SK-N-SH (cell line): ENCODE results near the gene LTBP2. TPM values are rescaled to one million over a fixed set of nuclear protein-coding genes. Genes with fewer than 3 reads are reported as not detected.

Experiments used
- CTCF ChIA-PET: fragments of 300-600, 350-600 bp; formaldehyde crosslinking; extraction: SDS; loops from one replicate; lab custom pipeline; 2021; lab: Yijun Ruan, JAX
- POLR2A ChIA-PET: fragments of 350-600 bp; sonication (Branson Sonifier 250); formaldehyde crosslinking; extraction: SDS; loops from one replicate; lab custom pipeline; 2020; ENCODE audit warnings: antibody characterized with exemption, inconsistent platforms; lab: Yijun Ruan, JAX
- DNase-seq: peaks from one replicate; pipeline ENCODE4 v3.0.0; 2012
- H2AFZ ChIP-seq: fragments of 200-600 bp; sonication (generic); 2 replicates; pipeline ENCODE4 v1.8.1; 2016; ENCODE audit warnings: antibody characterized with exemption, mild to moderate bottlenecking, low read depth
- H3F3A ChIP-seq: fragments of 200-600 bp; sonication (generic); replicated peaks from 2 replicates; pipeline ENCODE3; 2016; ENCODE audit warnings: antibody characterized with exemption, mild to moderate bottlenecking; ENCODE audit not compliant: insufficient read depth
- H3K27ac ChIP-seq, 2 experiments: fragments of 200-500 bp in 1 of 2; fragments of 200-600 bp in 1 of 2; sonication (Bioruptor generic) in 1 of 2; sonication (generic), shearing (Covaris generic) in 1 of 2; 2 replicates each; pipeline versions ENCODE4 v1.5.1 to v1.6.1; 2014 to 2016; ENCODE audit warnings: low read depth in 2 of 2, inconsistent platforms in 1 of 2, low read length in 1 of 2, mild to moderate bottlenecking in 1 of 2, mixed read lengths in 1 of 2
- H3K27me3 ChIP-seq: fragments of 200-600 bp; sonication (generic), shearing (Covaris generic); 2 replicates; pipeline ENCODE4 v1.6.1; 2016; ENCODE audit warnings: mixed run types; ENCODE audit not compliant: insufficient read depth
- H3K36me3 ChIP-seq, 2 experiments: fragments of 200-500 bp in 1 of 2; fragments of 200-600 bp in 1 of 2; sonication (Bioruptor generic) in 1 of 2; sonication (generic) in 1 of 2; replicated peaks in 1 of 2; 2 replicates each; pipeline versions ENCODE3 to v1.5.1; 2014 to 2016; ENCODE audit warnings: low read length in 1 of 2, mild to moderate bottlenecking in 1 of 2; ENCODE audit not compliant: insufficient read depth in 2 of 2, control insufficient read depth in 1 of 2
- H3K4me1 ChIP-seq, 2 experiments: fragments of 200-500 bp in 1 of 2; fragments of 200-600 bp in 1 of 2; sonication (Bioruptor generic) in 1 of 2; sonication (generic), shearing (Covaris generic) in 1 of 2; 2 replicates each; pipeline versions ENCODE4 v1.5.1 to v1.6.1; 2014 to 2016; ENCODE audit warnings: low read depth in 1 of 2, low read length in 1 of 2, mixed run types in 1 of 2; ENCODE audit not compliant: insufficient read depth in 2 of 2, control insufficient read depth in 1 of 2
- H3K4me2 ChIP-seq: fragments of 200-600 bp; sonication (generic), shearing (Covaris generic); 2 replicates; pipeline ENCODE4 v1.6.1; 2017; ENCODE audit warnings: mixed run types
- H3K4me3 ChIP-seq, 2 experiments: fragments of 200-500 bp in 1 of 2; fragments of 200-600 bp in 1 of 2; sonication (Bioruptor generic) in 1 of 2; sonication (generic), shearing (Covaris generic) in 1 of 2; 2 replicates each; pipeline versions ENCODE4 v1.5.1 to v1.8.1; 2014 to 2016; ENCODE audit warnings: low read depth in 2 of 2, inconsistent platforms in 1 of 2, low read length in 1 of 2, mild to moderate bottlenecking in 1 of 2, mixed read lengths in 1 of 2, moderate library complexity in 1 of 2
- H3K79me2 ChIP-seq: fragments of 200-600 bp; sonication (generic); 2 replicates; pipeline ENCODE4 v1.8.1; 2017; ENCODE audit warnings: mild to moderate bottlenecking; ENCODE audit not compliant: insufficient read depth
- H3K9ac ChIP-seq: fragments of 200-600 bp; sonication (generic); 2 replicates; pipeline ENCODE4 v1.6.1; 2017; ENCODE audit warnings: mixed run types
- H3K9me2 ChIP-seq: fragments of 200-600 bp; sonication (generic); 2 replicates; pipeline ENCODE4 v1.6.1; 2017; ENCODE audit warnings: mixed run types
- H3K9me3 ChIP-seq: fragments of 200-600 bp; sonication (generic); 2 replicates; pipeline ENCODE4 v1.6.1; 2017; ENCODE audit warnings: mixed run types, mild to moderate bottlenecking, moderate library complexity
- H4K20me1 ChIP-seq: fragments of 200-600 bp; sonication (generic); 2 replicates; pipeline ENCODE4 v1.6.1; 2017; ENCODE audit warnings: mild to moderate bottlenecking, mixed run types; ENCODE audit not compliant: insufficient read depth
- CHD2 ChIP-seq: fragments of 150-350 bp; IDR thresholded peaks from 2 replicates; pipeline ENCODE4 v1.6.1; 2018; ENCODE audit warnings: low read length; ENCODE audit not compliant: partially characterized antibody
- MEF2A ChIP-seq: IDR thresholded peaks from 2 replicates; pipeline ENCODE4 v1.4.0; 2012; ENCODE audit warnings: low read depth, borderline replicate concordance
- NRF1 ChIP-seq: IDR thresholded peaks from 2 replicates; pipeline ENCODE4 v1.6.1; 2012; ENCODE audit warnings: low read depth, mild to moderate bottlenecking, low read length
- POLR2AphosphoS5 ChIP-seq: IDR thresholded peaks from 2 replicates; pipeline ENCODE4 v1.6.1; 2012; ENCODE audit warnings: low read depth, low read length
- SMC3 ChIP-seq: IDR thresholded peaks from 2 replicates; pipeline ENCODE4 v1.6.1; 2012; ENCODE audit warnings: low read depth, low read length, improper control_type of control experiment
- TAF1 ChIP-seq: IDR thresholded peaks from 2 replicates; pipeline ENCODE4 v1.6.1; 2012; ENCODE audit warnings: low read depth, mild to moderate bottlenecking, low read length, moderate library complexity, borderline replicate concordance
- TEAD4 ChIP-seq: IDR thresholded peaks from 2 replicates; pipeline ENCODE4 v1.4.0; 2012; ENCODE audit warnings: mild to moderate bottlenecking, borderline replicate concordance; ENCODE audit not compliant: insufficient read depth
- YY1 ChIP-seq: IDR thresholded peaks from 2 replicates; pipeline ENCODE4 v1.4.0; 2012; ENCODE audit warnings: low read depth, mild to moderate bottlenecking
- WGBS: methylation state at CpG from one replicate; pipeline ENCODE4 v1.1.6; 2017; ENCODE audit warnings: low lambda C conversion rate; 5-methylcytosine and 5-hydroxymethylcytosine counted together
- polyA plus RNA-seq, 3 experiments: library from polyadenylated mRNA; depleted of rRNA; stranded (reverse); fragments of >200 nt; gene quantifications; 2 replicates each; pipeline ENCODE4 v1.2.3, GENCODE V29; 2012
- TF ChIP-seq, protein P1 (sequence below): fragments of 150-350 bp; IDR thresholded peaks from 2 replicates; pipeline ENCODE4 v1.6.1; 2016; ENCODE audit warnings: mild to moderate bottlenecking, low read depth, low read length
- TF ChIP-seq, protein P2 (sequence below): IDR thresholded peaks from 2 replicates; pipeline ENCODE4 v1.4.0; 2012; ENCODE audit warnings: low read depth, borderline replicate concordance

LTBP2 gene
- polyA plus RNA-seq, 1 of the 3 experiments (the other 2 are of a cell fraction): 58.8 TPM

DNA sequence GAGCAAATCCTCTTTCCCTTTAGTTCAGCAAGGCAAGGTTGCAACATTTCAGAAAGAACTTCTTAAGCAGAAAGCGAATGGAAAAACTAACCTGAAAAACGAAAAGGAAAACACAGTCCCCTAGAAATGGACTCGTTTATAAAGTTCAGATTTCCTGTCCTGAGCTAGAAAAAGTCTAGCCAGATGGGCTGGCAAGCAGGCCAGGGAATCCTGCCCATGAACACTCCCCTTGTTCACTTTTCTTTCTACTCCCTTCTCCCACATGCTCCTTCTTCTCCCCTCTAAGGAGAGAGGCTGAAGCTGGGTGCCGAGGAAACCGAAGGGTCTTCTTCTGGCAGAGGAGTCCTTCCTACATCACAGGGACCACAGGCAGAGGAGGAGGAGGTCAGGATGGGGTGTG lies 27.1 kb downstream of the LTBP2 start:
- H3K27ac ChIP-seq: peak overlapping the region in 1 of 2 experiments; percentile 63; a peak in 2 of 4 replicates
- CTCF ChIA-PET: interaction anchor here (0.7 to 2.0 kb wide), 2 partner anchors 24 to 27 kb away, joined by 4 to 9 read pairs; partner anchors contain the start of gene LTBP2
- no peak for DNase-seq

DNA sequence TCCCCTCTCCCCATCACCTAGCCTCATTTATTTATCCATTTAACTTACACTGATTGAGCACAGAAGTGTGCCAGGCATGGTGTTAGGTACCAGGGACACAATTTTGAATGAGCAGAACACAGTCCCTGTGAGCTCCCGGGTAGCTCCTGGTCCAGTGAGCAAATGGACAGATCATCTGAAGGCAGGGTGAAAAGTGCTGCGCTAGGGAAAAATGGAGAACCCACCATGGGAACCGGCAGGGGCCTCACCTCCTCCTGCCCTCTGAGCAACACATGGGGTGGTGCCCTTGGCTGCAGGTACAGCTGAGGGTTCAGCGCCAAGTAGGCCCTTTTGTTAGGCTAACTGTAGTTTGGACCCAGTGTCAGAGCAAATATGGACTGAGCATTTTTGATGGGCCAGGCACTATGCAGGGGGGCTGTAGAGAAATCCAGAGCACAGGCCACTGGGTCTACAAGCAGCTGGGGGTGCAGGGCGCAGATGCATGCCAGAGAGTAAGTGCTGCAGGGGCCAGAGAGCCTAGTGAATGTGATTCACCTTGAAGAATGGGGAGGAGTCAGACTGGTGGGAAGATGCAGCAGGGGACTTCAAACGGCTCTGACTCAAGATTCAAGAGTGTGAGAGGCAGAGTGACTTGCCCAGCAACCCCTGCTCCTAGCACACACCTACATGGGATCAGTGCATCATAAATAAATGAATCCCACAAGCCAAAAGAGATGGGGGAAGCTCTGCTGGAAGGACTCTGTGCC lies 28.2 kb downstream of the LTBP2 start:
- ChIA-PET CTCF (interaction anchor here (1.5 to 2.0 kb wide), 3 partner anchors 25 to 82 kb away, joined by 5 to 9 read pairs (median 6); partner anchors contain the start of gene LTBP2), POLR2A (interaction anchor here (1.1 kb wide), 1 partner anchor 11 kb away, joined by 3 read pairs; no protein-coding TSS in a partner anchor)
- no peaks in the 10 kb centered on the region for H3K9me2 ChIP-seq
- H3K79me2 ChIP-seq: peaks cover 96% of the 10 kb centered on the region
- H3F3A ChIP-seq: peaks cover 52% of the 10 kb centered on the region
- no peak overlapping the region; a peak in 1 of 4 replicates for H3K4me3 ChIP-seq
- WGBS: 71% methylated on average over 6 of the region's 6 CpGs
- no peak for DNase-seq
- H3K4me2 ChIP-seq: peak overlapping the region; percentile 40; the same call in 1 of the 2 replicates
- peaks cover 24 to 32% of the 10 kb centered on the region in 2 experiments; a peak in 3 of 4 replicates for H3K4me1 ChIP-seq
- no peaks in the 10 kb centered on the region for H3K9me3 ChIP-seq
- no peaks in the 10 kb centered on the region for H3K27me3 ChIP-seq
- TF ChIP-seq YY1: no peak
- no peak for TF ChIP-seq CHD2
- TF ChIP-seq, protein P1, sequence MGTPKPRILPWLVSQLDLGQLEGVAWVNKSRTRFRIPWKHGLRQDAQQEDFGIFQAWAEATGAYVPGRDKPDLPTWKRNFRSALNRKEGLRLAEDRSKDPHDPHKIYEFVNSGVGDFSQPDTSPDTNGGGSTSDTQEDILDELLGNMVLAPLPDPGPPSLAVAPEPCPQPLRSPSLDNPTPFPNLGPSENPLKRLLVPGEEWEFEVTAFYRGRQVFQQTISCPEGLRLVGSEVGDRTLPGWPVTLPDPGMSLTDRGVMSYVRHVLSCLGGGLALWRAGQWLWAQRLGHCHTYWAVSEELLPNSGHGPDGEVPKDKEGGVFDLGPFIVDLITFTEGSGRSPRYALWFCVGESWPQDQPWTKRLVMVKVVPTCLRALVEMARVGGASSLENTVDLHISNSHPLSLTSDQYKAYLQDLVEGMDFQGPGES: no peak
- TF ChIP-seq TAF1: no peak
- TF ChIP-seq TEAD4: no peak
- H3K9ac ChIP-seq: no peak overlapping the region
- no peak overlapping the region for H2AFZ ChIP-seq
- H3K27ac ChIP-seq: peak overlapping the region; percentile 60 to 63; a peak in 3 of 4 replicates
- peaks cover 7 to 25% of the 10 kb centered on the region in 2 experiments for H3K36me3 ChIP-seq
- peaks cover 16% of the 10 kb centered on the region for H4K20me1 ChIP-seq

More for the DNA sequence above, 27.1 kb downstream of the LTBP2 start:
- Histone ChIP-seq H3K9ac (no peak overlapping the region), H3K4me3 (no peak overlapping the region), H3K79me2 (peaks cover 99% of the 10 kb centered on the region), H3K36me3 (peaks cover 7 to 28% of the 10 kb centered on the region in 2 experiments), H3K27me3 (no peaks in the 10 kb centered on the region), H3K9me3 (no peaks in the 10 kb centered on the region), H3K4me2 (peak overlapping the region; percentile 30), H2AFZ (no peak overlapping the region), H3F3A (peaks cover 45% of the 10 kb centered on the region), H3K9me2 (no peaks in the 10 kb centered on the region), H3K4me1 (peaks cover 17 to 23% of the 10 kb centered on the region in 2 experiments; a peak in 3 of 4 replicates), H4K20me1 (peaks cover 25% of the 10 kb centered on the region)
- TF ChIP-seq, protein P2, sequence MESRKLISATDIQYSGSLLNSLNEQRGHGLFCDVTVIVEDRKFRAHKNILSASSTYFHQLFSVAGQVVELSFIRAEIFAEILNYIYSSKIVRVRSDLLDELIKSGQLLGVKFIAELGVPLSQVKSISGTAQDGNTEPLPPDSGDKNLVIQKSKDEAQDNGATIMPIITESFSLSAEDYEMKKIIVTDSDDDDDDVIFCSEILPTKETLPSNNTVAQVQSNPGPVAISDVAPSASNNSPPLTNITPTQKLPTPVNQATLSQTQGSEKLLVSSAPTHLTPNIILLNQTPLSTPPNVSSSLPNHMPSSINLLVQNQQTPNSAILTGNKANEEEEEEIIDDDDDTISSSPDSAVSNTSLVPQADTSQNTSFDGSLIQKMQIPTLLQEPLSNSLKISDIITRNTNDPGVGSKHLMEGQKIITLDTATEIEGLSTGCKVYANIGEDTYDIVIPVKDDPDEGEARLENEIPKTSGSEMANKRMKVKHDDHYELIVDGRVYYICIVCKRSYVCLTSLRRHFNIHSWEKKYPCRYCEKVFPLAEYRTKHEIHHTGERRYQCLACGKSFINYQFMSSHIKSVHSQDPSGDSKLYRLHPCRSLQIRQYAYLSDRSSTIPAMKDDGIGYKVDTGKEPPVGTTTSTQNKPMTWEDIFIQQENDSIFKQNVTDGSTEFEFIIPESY: no peak
- TF ChIP-seq POLR2AphosphoS5 (no peak), SMC3 (no peak), MEF2A (no peak), NRF1 (no peak), CHD2 (no peak)
- WGBS: 90% methylated on average over 5 of the region's 5 CpGs
- POLR2A ChIA-PET: interaction anchor here (1.1 kb wide), 1 partner anchor 12 kb away, joined by 3 read pairs; no protein-coding TSS in a partner anchor
